SU-DHL-6 (cell line): Measurements from ENCODE around the gene BCAS4.

Experiments
- CTCF ChIP-seq: fragments of 200-600 bp; sonication (generic); IDR thresholded peaks from one replicate; pipeline ENCODE4 v1.5.1; 2017; ENCODE audit warnings: antibody characterized with exemption, mild to moderate bottlenecking, low read length, moderate library complexity; ENCODE audit not compliant: insufficient read depth, poor library complexity, severe bottlenecking
- EZH2phosphoT487 ChIP-seq: fragments of 200-600 bp; sonication (generic), shearing (Covaris generic); conservative IDR thresholded peaks from 2 replicates; pipeline ENCODE4 v1.6.1; 2018; ENCODE audit warnings: mild to moderate bottlenecking, antibody characterized with exemption, low read length, moderate library complexity, mixed read lengths

GRCh38 chr20:50805349-50805684 lies 10.5 kb downstream of the BCAS4 start:
- TF ChIP-seq CTCF: no peak
- TF ChIP-seq EZH2phosphoT487: no peak
